Measurements from ENCODE around the gene STPG1. TPM values are rescaled to one million over a fixed set of nuclear protein-coding genes. Genes with fewer than 3 reads are reported as not detected.

Gene STPG1
- total and polyA plus RNA-seq, 9 of the 15 experiments (the other 6 are each of a cell fraction or from before 2014, with no cell fraction given) = 5.0 to 11.9 (median 8.3) TPM

GRCh38 chr1:24415334-24415909 lies 1.8 kb upstream of the STPG1 start, which contains the start of gene NIPAL3 (continued):
- TF ChIP-seq ATF6 (CRISPR knock-in tag; IDR thresholded peaks at IDR 0.05) (no peak), RFX7 (CRISPR knock-in tag; IDR thresholded peaks at IDR 0.05) (no peak), ZNF3 (CRISPR knock-in tag; IDR thresholded peaks at IDR 0.05) (no peak), SRF (CRISPR knock-in tag; IDR thresholded peaks at IDR 0.05) (no peak; a peak in 1 of 4 replicates), ZNF41 (CRISPR knock-in tag; conservative IDR thresholded peaks at IDR 0.05) (no peak), ZNF717 (CRISPR knock-in tag; IDR thresholded peaks at IDR 0.05) (no peak), ARID3B (CRISPR knock-in tag; IDR thresholded peaks at IDR 0.05; ENCODE audit: borderline replicate concordance) (no peak), PTRF (tag; IDR thresholded peaks at IDR 0.05) (no peak), PCBP1 (IDR thresholded peaks at IDR 0.05; ENCODE audit: low read depth, low read length, poor library complexity, severe bottlenecking) (no peak), NEUROD1 (IDR thresholded peaks at IDR 0.05; ENCODE audit: borderline replicate concordance, low read depth, low read length, partially characterized antibody) (peak; percentile 95), EP400 (IDR thresholded peaks at IDR 0.05) (peak; percentile 22; the same call in 1 of the 2 replicates), NONO (IDR thresholded peaks at IDR 0.05; ENCODE audit: low read depth in 2 of 2, low read length in 1 of 2) (no peak), MBD2 (IDR thresholded peaks at IDR 0.05; ENCODE audit: borderline replicate concordance, low read depth) (peak; percentile 97), CHD2 (IDR thresholded peaks at IDR 0.05; ENCODE audit: low read depth, low read length) (peak; percentile 82), MEF2A (IDR thresholded peaks at IDR 0.05; ENCODE audit: control insufficient read depth, low read depth, low read length) (no peak), NFXL1 (CRISPR knock-in tag; IDR thresholded peaks at IDR 0.05) (no peak), SRSF7 (optimal IDR thresholded peaks at IDR 0.05; ENCODE audit: low read depth, low read length) (no peak), NFIC (IDR thresholded peaks at IDR 0.05) (peak; percentile 70)
- TF ChIP-seq, protein P1, sequence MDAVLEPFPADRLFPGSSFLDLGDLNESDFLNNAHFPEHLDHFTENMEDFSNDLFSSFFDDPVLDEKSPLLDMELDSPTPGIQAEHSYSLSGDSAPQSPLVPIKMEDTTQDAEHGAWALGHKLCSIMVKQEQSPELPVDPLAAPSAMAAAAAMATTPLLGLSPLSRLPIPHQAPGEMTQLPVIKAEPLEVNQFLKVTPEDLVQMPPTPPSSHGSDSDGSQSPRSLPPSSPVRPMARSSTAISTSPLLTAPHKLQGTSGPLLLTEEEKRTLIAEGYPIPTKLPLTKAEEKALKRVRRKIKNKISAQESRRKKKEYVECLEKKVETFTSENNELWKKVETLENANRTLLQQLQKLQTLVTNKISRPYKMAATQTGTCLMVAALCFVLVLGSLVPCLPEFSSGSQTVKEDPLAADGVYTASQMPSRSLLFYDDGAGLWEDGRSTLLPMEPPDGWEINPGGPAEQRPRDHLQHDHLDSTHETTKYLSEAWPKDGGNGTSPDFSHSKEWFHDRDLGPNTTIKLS (IDR thresholded peaks at IDR 0.05; ENCODE audit: borderline replicate concordance, low read depth) = no peak
- TF ChIP-seq, protein P2, sequence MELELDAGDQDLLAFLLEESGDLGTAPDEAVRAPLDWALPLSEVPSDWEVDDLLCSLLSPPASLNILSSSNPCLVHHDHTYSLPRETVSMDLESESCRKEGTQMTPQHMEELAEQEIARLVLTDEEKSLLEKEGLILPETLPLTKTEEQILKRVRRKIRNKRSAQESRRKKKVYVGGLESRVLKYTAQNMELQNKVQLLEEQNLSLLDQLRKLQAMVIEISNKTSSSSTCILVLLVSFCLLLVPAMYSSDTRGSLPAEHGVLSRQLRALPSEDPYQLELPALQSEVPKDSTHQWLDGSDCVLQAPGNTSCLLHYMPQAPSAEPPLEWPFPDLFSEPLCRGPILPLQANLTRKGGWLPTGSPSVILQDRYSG (tag; conservative IDR thresholded peaks at IDR 0.05; ENCODE audit: low read depth) = no peak
- TF ChIP-seq, protein P3, sequence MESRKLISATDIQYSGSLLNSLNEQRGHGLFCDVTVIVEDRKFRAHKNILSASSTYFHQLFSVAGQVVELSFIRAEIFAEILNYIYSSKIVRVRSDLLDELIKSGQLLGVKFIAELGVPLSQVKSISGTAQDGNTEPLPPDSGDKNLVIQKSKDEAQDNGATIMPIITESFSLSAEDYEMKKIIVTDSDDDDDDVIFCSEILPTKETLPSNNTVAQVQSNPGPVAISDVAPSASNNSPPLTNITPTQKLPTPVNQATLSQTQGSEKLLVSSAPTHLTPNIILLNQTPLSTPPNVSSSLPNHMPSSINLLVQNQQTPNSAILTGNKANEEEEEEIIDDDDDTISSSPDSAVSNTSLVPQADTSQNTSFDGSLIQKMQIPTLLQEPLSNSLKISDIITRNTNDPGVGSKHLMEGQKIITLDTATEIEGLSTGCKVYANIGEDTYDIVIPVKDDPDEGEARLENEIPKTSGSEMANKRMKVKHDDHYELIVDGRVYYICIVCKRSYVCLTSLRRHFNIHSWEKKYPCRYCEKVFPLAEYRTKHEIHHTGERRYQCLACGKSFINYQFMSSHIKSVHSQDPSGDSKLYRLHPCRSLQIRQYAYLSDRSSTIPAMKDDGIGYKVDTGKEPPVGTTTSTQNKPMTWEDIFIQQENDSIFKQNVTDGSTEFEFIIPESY (CRISPR knock-in tag; IDR thresholded peaks at IDR 0.05) = 0 out of 2 replicates have a peak, but pooled peaks have one; percentile 12
